Superior temporal gyrus (tissue), 1 donor: ENCODE data around the gene ANKRD40CL.

ENCODE experiments used
- DNase-seq: peaks from one replicate; pipeline ENCODE4 v3.0.0-alpha.2; 2016; ENCODE audit errors: extremely low spot score

ANKRD40CL gene

DNA sequence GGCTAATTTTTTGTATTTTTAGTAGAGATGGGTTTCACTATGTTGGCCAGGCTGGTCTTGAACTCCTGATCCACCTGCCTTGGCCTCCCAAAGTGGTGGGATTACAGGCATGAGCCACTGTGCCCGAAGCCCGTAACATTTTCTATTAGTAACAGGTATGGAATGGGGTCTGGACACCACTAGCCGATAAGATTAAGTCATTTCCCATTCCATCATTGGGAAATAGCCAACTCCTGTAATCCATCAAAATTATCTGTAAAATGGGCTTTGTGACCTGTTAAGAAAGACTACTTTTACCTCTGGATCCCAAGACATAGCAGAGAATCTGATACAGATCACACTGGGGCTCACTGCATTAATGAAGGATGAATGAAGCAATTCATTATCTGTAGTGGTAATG is 51.8 kb downstream of the ANKRD40CL start:
- DNase-seq = no peak

DNA sequence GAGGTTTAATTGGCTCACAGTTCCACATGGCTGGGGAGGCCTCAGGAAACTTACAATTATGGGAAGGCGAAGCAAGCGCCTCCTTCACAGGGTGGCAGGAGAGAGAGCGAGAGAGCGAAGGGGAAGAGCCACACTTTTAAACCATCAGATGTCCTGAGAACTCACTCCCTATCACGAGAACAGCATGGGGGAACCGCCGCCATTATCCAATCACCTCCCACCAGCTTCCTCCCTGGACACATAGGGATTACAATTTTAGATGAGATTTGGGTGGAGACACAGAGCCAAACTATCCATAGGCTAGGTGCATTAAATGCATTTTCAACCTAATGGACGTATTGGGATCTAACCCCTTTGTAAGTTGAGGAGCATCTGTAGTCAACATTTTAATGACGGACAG is 54.7 kb downstream of the ANKRD40CL start:
- no peak for DNase-seq
